Esophagus (tissue), 2 donors: ENCODE data around the gene NOVA2. TPM values are rescaled to one million over a fixed set of nuclear protein-coding genes. Genes with fewer than 3 reads are reported as not detected.

Experiments used
- polyA plus RNA-seq, 2 donors: library from polyadenylated mRNA; stranded (reverse); fragments of 200-250 nt; gene quantifications; one replicate each; pipeline ENCODE4 v1.2.3, GENCODE V29; 2013
- donor health status: healthy with polysubstance abuse.
- donor health status: Bipolar disorder and iron deficiency.

NOVA2 gene
- polyA plus RNA-seq, 2 donors: 0.31 to 1.0 TPM

Other genes starting within 250 kb of the NOVA2 start
- gene FBXO46, start 243.0 kb downstream of the NOVA2 start, polyA plus RNA-seq: 10 to 100 TPM; 13.9 TPM
- not detected for gene MEIOSIN, start 240.4 kb downstream of the NOVA2 start, polyA plus RNA-seq
- 1 to 10 TPM; 8.2 to 9.8 TPM for gene SIX5, start 204.6 kb downstream of the NOVA2 start, polyA plus RNA-seq
- gene DMPK, start 191.4 kb downstream of the NOVA2 start, polyA plus RNA-seq: 100 to 1,000 TPM in 1 of 2 donors, 10 to 100 TPM in 1; 26.0 to 133 TPM
- gene DMWD, start 181.0 kb downstream of the NOVA2 start, polyA plus RNA-seq: 10 to 100 TPM; 12.4 to 34.6 TPM
- under 1 TPM in 1 of 2 donors, not detected in 1; 0.16 TPM for gene RSPH6A, start 158.6 kb downstream of the NOVA2 start, polyA plus RNA-seq
- 10 to 100 TPM; 31.3 to 76.3 TPM for gene SYMPK, start 110.7 kb downstream of the NOVA2 start, polyA plus RNA-seq
- under 1 TPM; 0.02 to 0.10 TPM for gene FOXA3, start 109.5 kb downstream of the NOVA2 start, polyA plus RNA-seq
- gene IRF2BP1, start 87.7 kb downstream of the NOVA2 start, polyA plus RNA-seq: 10 to 100 TPM in 1 of 2 donors, 1 to 10 TPM in 1; 9.0 to 10.6 TPM
- 1 to 10 TPM; 3.2 to 3.5 TPM for gene MYPOP, start 71.3 kb downstream of the NOVA2 start, polyA plus RNA-seq
- not detected for gene NANOS2, start 59.1 kb downstream of the NOVA2 start, polyA plus RNA-seq
- 10 to 100 TPM in 1 of 2 donors, 1 to 10 TPM in 1; 8.1 to 12.3 TPM for gene CCDC61, start 21.6 kb upstream of the NOVA2 start, polyA plus RNA-seq
- gene PGLYRP1, start 49.2 kb upstream of the NOVA2 start, polyA plus RNA-seq: not detected
- under 1 TPM; 0.02 to 0.16 TPM for gene IGFL4, start 67.1 kb upstream of the NOVA2 start, polyA plus RNA-seq
- gene IGFL3, start 150.8 kb upstream of the NOVA2 start, polyA plus RNA-seq: not detected
- 1 to 10 TPM in 1 of 2 donors, under 1 TPM in 1; 0.12 to 5.4 TPM for gene IGFL2, start 174.4 kb upstream of the NOVA2 start, polyA plus RNA-seq